ENCODE data around the gene SLC4A1AP. TPM values are rescaled to one million over a fixed set of nuclear protein-coding genes. Genes with fewer than 3 reads are reported as not detected.

The SLC4A1AP gene
- total and polyA plus RNA-seq, 9 of the 15 experiments (the other 6 are each of a cell fraction or from before 2014, with no cell fraction given) = 8.1 to 40.5 (median 35.3) TPM

DNA sequence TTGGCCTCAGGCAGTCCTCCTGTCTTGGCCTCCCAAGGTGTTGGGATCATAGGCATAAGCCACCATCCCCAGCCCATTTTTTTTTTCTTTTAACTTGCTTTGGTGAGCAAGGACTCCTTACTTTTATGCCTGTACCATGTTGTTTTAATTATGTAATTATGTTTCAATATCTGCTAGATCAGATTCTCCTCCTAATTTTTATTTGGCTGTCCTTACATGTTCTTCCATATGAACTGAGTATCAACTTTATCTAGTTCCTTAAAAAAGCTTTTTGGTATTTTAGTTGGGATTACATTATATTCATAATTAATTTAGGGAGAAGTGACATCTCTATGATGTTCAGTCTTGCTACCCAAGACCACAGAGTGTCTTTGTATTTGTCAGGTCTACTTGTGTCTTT, 18.5 kb upstream of the SLC4A1AP start (continued):
- no peak for TF ChIP-seq PURB (CRISPR knock-in tag; IDR thresholded peaks at IDR 0.05; ENCODE audit: low read depth)
- TF ChIP-seq KLF6 (CRISPR knock-in tag; IDR thresholded peaks at IDR 0.05; ENCODE audit: borderline replicate concordance) = no peak
- TF ChIP-seq TBL1XR1 (IDR thresholded peaks at IDR 0.05; ENCODE audit: low read length in 2 of 2) = no peak
- TF ChIP-seq SMAD4 (CRISPR knock-in tag; conservative IDR thresholded peaks at IDR 0.05) = no peak
- TF ChIP-seq, protein P1, sequence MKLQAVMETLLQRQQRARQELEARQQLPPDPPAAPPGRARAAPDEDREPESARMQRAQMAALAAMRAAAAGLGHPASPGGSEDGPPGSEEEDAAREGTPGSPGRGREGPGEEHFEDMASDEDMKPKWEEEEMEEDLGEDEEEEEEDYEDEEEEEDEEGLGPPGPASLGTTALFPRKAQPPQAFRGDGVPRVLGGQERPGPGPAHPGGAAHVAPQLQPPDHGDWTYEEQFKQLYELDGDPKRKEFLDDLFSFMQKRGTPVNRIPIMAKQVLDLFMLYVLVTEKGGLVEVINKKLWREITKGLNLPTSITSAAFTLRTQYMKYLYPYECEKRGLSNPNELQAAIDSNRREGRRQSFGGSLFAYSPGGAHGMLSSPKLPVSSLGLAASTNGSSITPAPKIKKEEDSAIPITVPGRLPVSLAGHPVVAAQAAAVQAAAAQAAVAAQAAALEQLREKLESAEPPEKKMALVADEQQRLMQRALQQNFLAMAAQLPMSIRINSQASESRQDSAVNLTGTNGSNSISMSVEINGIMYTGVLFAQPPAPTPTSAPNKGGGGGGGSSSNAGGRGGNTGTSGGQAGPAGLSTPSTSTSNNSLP (IDR thresholded peaks at IDR 0.05; ENCODE audit: borderline replicate concordance, low read depth, low read length) = no peak
- TF ChIP-seq MECOM (CRISPR knock-in tag; IDR thresholded peaks at IDR 0.05) = no peak

- intact Hi-C loops (cut with micrococcal nuclease) (no loop called here), in situ Hi-C loops (cut with MboI) (no loop called here)
- no peaks in the 10 kb centered on the region for H3K79me2 ChIP-seq (ENCODE audit: control insufficient read depth, insufficient read depth, low read length)
- no peaks in the 10 kb centered on the region for H3K9me3 ChIP-seq (replicated peaks; ENCODE audit: control insufficient read depth, insufficient read depth, low read depth, low read length)
- peaks cover 0 to 6% of the 10 kb centered on the region in 2 experiments; a peak in 3 of 5 replicates for H3K4me1 ChIP-seq (replicated peaks in 1 of 2; ENCODE audit: control insufficient read depth in 2 of 2, insufficient read depth in 2 of 2, low read length in 2 of 2)
- no TSS peak for BruUV-seq (replicated peaks)
- ChIA-PET CTCF (ENCODE audit: low intra/inter-chr PET ratio) (no interaction called here), POLR2A (interaction anchor here (0.9 to 2.3 kb wide), 9 partner anchors 9 to 238 kb away, joined by 3 to 8 read pairs (median 3); partner anchors contain the start of genes CCDC121, GPN1, PPM1G and SLC4A1AP)
- FAIRE-seq (no peak), ATAC-seq (peak; percentile 20; the same call in 1 of the 3 replicates), DNase-seq (ENCODE audit: extremely low read depth in 1 of 4, low spot score in 3 of 4) (no peak)
- no peaks in the 10 kb centered on the region for H3K9me1 ChIP-seq (ENCODE audit: control insufficient read depth, insufficient read depth, low read length)
- no peak overlapping the region for H3K4me2 ChIP-seq (ENCODE audit: insufficient read depth, low read length)
- H3K27me3 ChIP-seq (ENCODE audit: control insufficient read depth in 2 of 2, insufficient read depth in 2 of 2, low read length in 2 of 2) = no peaks in the 10 kb centered on the region
- peaks cover 77% of the 10 kb centered on the region for H3K36me3 ChIP-seq (ENCODE audit: control insufficient read depth, insufficient read depth, low read length)
- no peak overlapping the region for H3K9ac ChIP-seq (ENCODE audit: insufficient read depth in 1 of 2, low read depth in 2 of 2, low read length in 2 of 2)
- H3K27ac ChIP-seq (ENCODE audit: extremely low read depth, low read depth, low read length) = no peak overlapping the region
- no peak overlapping the region for H2AFZ ChIP-seq (ENCODE audit: low read depth, low read length)
- H3K4me3 ChIP-seq = no peak overlapping the region
- no peaks in the 10 kb centered on the region for H4K20me1 ChIP-seq (replicated peaks; ENCODE audit: control insufficient read depth, insufficient read depth, low read length)
- TF ChIP-seq, protein P2, sequence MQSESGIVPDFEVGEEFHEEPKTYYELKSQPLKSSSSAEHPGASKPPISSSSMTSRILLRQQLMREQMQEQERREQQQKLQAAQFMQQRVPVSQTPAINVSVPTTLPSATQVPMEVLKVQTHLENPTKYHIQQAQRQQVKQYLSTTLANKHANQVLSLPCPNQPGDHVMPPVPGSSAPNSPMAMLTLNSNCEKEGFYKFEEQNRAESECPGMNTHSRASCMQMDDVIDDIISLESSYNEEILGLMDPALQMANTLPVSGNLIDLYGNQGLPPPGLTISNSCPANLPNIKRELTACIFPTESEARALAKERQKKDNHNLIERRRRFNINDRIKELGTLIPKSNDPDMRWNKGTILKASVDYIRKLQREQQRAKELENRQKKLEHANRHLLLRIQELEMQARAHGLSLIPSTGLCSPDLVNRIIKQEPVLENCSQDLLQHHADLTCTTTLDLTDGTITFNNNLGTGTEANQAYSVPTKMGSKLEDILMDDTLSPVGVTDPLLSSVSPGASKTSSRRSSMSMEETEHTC (IDR thresholded peaks at IDR 0.05) = no peak
- no peak for TF ChIP-seq ZNF311 (CRISPR knock-in tag; IDR thresholded peaks at IDR 0.05)
- TF ChIP-seq CREBBP (IDR thresholded peaks at IDR 0.05; ENCODE audit: low read depth, low read length) = no peak
- no peak for TF ChIP-seq AFF4 (CRISPR knock-in tag; IDR thresholded peaks at IDR 0.05)
- TF ChIP-seq EP300 (IDR thresholded peaks at IDR 0.05; ENCODE audit: low read length) = no peak
- no peak for TF ChIP-seq ZNF780A (CRISPR knock-in tag; IDR thresholded peaks at IDR 0.05)
- no peak for TF ChIP-seq U2AF2 (optimal IDR thresholded peaks at IDR 0.05; ENCODE audit: low read depth, low read length)
- TF ChIP-seq ZZZ3 (IDR thresholded peaks at IDR 0.05) = no peak
Measured at GRCh38 chr2:27647289-27647688, 16.4 kb upstream of the SLC4A1AP start.
